ENCODE data around the gene OSBPL1A. TPM values are rescaled to one million over a fixed set of nuclear protein-coding genes. Genes with fewer than 3 reads are reported as not detected.

Gene OSBPL1A
- total RNA-seq, 2 experiments from 2014 or later, result 2.9 to 3.4 TPM

DNA sequence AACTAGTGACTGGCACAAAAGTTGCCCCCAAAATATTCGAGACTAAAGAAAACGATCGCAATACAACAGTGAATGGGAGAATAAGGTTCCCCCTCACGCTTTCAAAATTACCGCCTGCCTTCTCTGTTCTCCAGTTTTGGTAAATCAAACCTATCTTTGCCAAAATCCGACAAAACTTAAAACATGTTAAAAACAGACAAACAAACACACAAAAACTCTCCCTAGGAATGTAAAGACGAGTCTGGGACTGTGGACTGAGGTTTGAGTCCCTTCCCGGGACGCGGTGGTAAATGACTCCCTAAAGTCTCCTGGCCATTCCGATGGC lies 28.4 kb upstream of the OSBPL1A start:
- Mint-ChIP-seq H3K4me1 (peaks cover 29% of the 10 kb centered on the region), H3K36me3 (ENCODE audit: low read depth) (peaks cover 24% of the 10 kb centered on the region), H3K4me3 (peak overlapping the region; percentile 85), H3K27me3 (peaks cover 21% of the 10 kb centered on the region), H3K9me3 (ENCODE audit: low read depth) (peaks cover 11% of the 10 kb centered on the region), H3K27ac (peak overlapping the region; percentile 79)
- POLR2A ChIA-PET, result no interaction called here
- ATAC-seq (no peak), DNase-seq (no peak)
- intact Hi-C loops (cut with DNase I, micrococcal nuclease), result loop anchor here (1.0 to 10.0 kb wide), 7 partner anchors 12 to 971 kb away; partner anchors contain the start of genes OSBPL1A (in 1 of the 2) and RIOK3 (in 1 of the 2)
- CTCF ChIA-PET, result interaction anchor here (1.1 to 1.4 kb wide), 2 partner anchors 32 to 63 kb away, joined by 3 to 4 read pairs; no protein-coding TSS in a partner anchor

DNA sequence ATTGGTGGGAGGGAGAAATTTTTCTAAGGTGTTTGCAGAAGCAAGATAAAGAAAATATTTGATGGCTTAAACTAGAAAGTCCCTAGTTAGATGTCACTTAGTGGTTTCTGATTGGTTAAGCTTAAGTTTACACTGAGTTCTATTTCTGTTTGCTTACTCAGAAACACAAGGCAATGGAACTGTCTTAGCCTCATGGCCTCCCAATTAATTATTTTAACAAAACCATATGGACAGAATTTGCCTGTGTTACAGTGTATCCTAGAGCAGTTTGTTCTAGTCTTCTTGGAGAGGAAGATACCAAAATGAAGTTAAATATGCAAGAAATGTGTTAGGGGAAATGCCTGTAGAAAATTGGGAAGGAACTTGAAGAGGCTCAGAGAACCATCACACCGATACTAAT lies 24.2 kb upstream of the OSBPL1A start:
- no peak for ATAC-seq
- H3K4me1 Mint-ChIP-seq, result peaks cover 9% of the 10 kb centered on the region
- peaks cover 11% of the 10 kb centered on the region for H3K36me3 Mint-ChIP-seq (ENCODE audit: low read depth)
- H3K27ac Mint-ChIP-seq, result no peak overlapping the region
- ChIA-PET CTCF (interaction anchor here (1.0 kb wide), 1 partner anchor 14 kb away, joined by 3 read pairs; no protein-coding TSS in a partner anchor), POLR2A (no interaction called here)
- peaks cover 42% of the 10 kb centered on the region for H3K27me3 Mint-ChIP-seq
- H3K4me3 Mint-ChIP-seq, result no peak overlapping the region
- peaks cover 8% of the 10 kb centered on the region for H3K9me3 Mint-ChIP-seq (ENCODE audit: low read depth)
- no peak for DNase-seq
- intact Hi-C loops (cut with DNase I, micrococcal nuclease), result loop anchor here in 1 of 2 experiments (10.0 kb wide), 1 partner anchor 967 kb away; the partner anchor contains the start of gene RIOK3

DNA sequence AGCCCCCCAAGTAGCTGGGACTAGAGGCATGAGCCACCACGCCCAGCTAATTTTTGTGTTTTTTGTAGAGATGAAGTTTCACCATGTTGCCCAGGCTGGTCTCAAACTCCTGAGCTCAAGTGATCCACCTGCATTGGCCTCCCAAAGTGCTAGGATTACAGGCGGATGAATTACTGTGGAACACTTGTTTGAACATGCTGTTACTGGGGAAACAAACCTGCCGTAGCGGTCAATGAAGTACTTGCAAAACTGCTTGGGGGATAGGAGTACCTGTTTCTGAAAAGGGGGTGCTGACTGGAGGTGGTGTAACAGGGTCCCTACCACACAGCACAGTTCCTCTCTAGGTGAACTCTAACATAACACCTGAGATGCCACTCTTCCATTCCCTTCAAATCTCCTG lies 22.9 kb upstream of the OSBPL1A start:
- H3K27me3 Mint-ChIP-seq, result peaks cover 48% of the 10 kb centered on the region
- H3K9me3 Mint-ChIP-seq (ENCODE audit: low read depth), result peaks cover 1% of the 10 kb centered on the region
- peaks cover 4% of the 10 kb centered on the region for H3K4me1 Mint-ChIP-seq
- ATAC-seq, result no peak
- H3K27ac Mint-ChIP-seq, result no peak overlapping the region
- peaks cover 1% of the 10 kb centered on the region for H3K36me3 Mint-ChIP-seq (ENCODE audit: low read depth)
- intact Hi-C loops (cut with DNase I, micrococcal nuclease), result loop anchor here in 1 of 2 experiments (10.0 kb wide), 1 partner anchor 966 kb away; the partner anchor contains the start of gene RIOK3
- DNase-seq, result no peak
- POLR2A ChIA-PET, result no interaction called here
- CTCF ChIA-PET, result no interaction called here
- no peak overlapping the region for H3K4me3 Mint-ChIP-seq

DNA sequence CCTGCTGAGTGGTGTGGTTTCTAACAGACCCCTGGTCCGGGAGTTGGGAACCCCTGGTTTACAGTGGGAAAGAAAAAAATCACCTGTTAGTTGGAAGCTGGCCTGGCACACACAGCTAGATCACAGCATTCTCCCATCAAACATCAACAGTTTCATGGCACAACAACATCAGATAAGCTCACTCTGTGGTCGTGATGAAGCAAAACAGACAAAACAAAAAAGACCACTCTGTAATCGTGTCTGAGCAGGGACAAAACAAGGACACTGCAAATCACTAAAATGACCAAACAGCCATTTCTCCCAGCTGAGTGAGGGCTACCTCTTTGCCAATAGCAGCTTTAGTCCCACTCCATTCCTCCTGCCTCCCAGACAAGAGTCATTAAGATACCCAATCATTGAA lies 19.9 kb upstream of the OSBPL1A start:
- no peak overlapping the region for H3K4me3 Mint-ChIP-seq
- no peak overlapping the region for H3K27ac Mint-ChIP-seq
- ATAC-seq, result no peak
- no peak for DNase-seq
- H3K36me3 Mint-ChIP-seq (ENCODE audit: low read depth), result peaks cover 1% of the 10 kb centered on the region
- peaks cover 26% of the 10 kb centered on the region for H3K4me1 Mint-ChIP-seq
- intact Hi-C loops (cut with DNase I, micrococcal nuclease), result no loop called here
- peaks cover 34% of the 10 kb centered on the region for H3K27me3 Mint-ChIP-seq
- peaks cover 5% of the 10 kb centered on the region for H3K9me3 Mint-ChIP-seq (ENCODE audit: low read depth)
- CTCF ChIA-PET, result interaction anchor here (0.9 kb wide), 1 partner anchor 13 kb away, joined by 3 read pairs; no protein-coding TSS in a partner anchor
- POLR2A ChIA-PET, result interaction anchor here (0.7 kb wide), 1 partner anchor 23 kb away, joined by 3 read pairs; no protein-coding TSS in a partner anchor

DNA sequence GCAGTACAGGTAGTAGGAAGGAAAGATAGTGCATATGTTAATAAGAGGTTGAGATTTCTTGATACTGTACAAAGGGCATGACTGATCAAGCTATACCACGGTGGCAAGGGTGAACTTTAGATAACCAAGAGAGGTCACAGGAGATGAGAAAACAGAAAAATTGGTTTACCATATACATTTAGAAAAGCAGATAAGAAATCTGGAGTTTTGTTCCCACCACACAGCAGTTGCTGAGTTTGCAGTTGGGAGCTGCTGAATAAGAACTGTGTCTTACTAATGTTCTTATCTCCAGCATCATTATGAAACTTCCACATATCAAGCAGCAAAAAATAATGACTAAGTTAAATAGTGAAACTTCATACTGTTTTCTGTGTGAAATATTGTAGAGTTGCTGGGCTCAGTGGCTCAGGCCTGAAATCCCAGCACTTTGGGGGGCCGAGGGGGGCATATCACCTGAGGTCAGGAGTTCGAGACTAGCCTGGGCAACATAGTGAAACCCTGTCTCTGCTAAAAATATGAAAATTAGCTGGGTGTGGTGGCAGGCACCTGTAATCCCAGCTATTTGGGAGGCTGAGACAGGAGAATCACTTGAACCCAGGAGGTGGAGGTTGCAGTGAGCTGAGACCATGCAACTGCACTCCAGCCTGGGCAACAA lies 16.9 kb upstream of the OSBPL1A start:
- DNase-seq (peak; percentile 52), ATAC-seq (peak; percentile 85)
- CTCF ChIA-PET, result interaction anchor here (0.6 to 2.9 kb wide), 8 partner anchors 13 to 100 kb away, joined by 3 to 19 read pairs (median 4); no protein-coding TSS in a partner anchor
- Mint-ChIP-seq H3K4me3 (no peak overlapping the region), H3K27me3 (peaks cover 30% of the 10 kb centered on the region), H3K9me3 (ENCODE audit: low read depth) (peaks cover 5% of the 10 kb centered on the region), H3K27ac (no peak overlapping the region), H3K36me3 (ENCODE audit: low read depth) (peaks cover 1% of the 10 kb centered on the region), H3K4me1 (peaks cover 28% of the 10 kb centered on the region)
- intact Hi-C loops (cut with DNase I, micrococcal nuclease), result loop anchor here (1.0 to 5.0 kb wide), 7 partner anchors 12 to 258 kb away; partner anchors contain the start of gene IMPACT (in 1 of the 2)
- POLR2A ChIA-PET, result interaction anchor here (0.6 to 1.3 kb wide), 3 partner anchors 12 to 46 kb away, joined by 3 to 9 read pairs (median 5); partner anchors contain the start of genes IMPACT and OSBPL1A

DNA sequence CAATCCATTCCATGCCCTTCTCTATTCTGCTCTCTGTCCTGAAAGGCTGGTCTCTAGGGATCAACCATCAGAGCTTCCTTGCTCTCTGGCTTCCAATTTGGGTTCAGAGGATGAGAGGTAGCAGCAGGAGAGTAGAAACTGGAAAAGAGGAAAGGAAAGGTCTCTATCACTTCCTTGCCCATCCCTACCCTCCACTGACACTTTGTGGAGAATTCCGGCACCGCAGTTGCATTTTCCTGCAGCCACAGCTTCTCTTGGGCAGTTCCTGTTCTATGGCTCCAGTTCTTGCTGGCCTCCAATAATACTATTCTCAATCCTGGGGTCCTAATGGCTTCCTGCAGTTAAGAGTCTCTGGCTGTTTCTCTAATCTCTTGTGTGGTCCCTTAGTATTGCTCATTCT lies 15.5 kb upstream of the OSBPL1A start:
- Mint-ChIP-seq H3K27me3 (peaks cover 31% of the 10 kb centered on the region), H3K9me3 (ENCODE audit: low read depth) (peaks cover 5% of the 10 kb centered on the region), H3K4me3 (no peak overlapping the region), H3K4me1 (peaks cover 28% of the 10 kb centered on the region), H3K36me3 (ENCODE audit: low read depth) (peaks cover 1% of the 10 kb centered on the region), H3K27ac (no peak overlapping the region)
- CTCF ChIA-PET, result interaction anchor here (0.8 to 2.9 kb wide), 4 partner anchors 40 to 80 kb away, joined by 3 to 11 read pairs (median 4); no protein-coding TSS in a partner anchor
- POLR2A ChIA-PET, result interaction anchor here (0.6 to 1.3 kb wide), 3 partner anchors 15 to 44 kb away, joined by 3 to 5 read pairs (median 4); partner anchors contain the start of gene OSBPL1A
- ATAC-seq (no peak), DNase-seq (no peak)
- intact Hi-C loops (cut with DNase I, micrococcal nuclease), result loop anchor here (2.0 to 5.0 kb wide), 4 partner anchors 14 to 259 kb away; partner anchors contain the start of gene IMPACT (in 1 of the 2)

DNA sequence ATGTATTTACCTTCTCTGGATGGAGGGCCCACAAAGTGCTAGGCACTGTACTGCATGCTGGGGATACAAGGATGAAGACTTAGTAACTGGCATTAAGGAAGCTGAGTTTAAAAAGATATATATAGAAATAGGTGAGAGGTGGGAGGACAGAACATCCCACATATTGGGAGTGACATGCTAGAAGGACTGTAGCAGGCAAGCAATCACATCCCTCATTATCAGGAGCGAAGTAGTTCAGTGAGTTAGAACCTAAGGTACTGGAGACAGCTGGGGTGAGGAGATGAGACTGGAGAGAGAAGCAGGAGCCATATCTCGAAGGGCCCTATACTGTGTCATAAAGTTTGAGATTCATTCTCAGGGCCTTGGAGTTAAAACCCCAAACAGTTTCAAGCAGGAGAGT lies 10.9 kb upstream of the OSBPL1A start:
- no peak for DNase-seq
- POLR2A ChIA-PET, result no interaction called here
- H3K36me3 Mint-ChIP-seq (ENCODE audit: low read depth), result peaks cover 1% of the 10 kb centered on the region
- intact Hi-C loops (cut with DNase I, micrococcal nuclease), result no loop called here
- CTCF ChIA-PET, result no interaction called here
- H3K4me3 Mint-ChIP-seq, result no peak overlapping the region
- peaks cover 12% of the 10 kb centered on the region for H3K4me1 Mint-ChIP-seq
- no peak overlapping the region for H3K27ac Mint-ChIP-seq
- peaks cover 5% of the 10 kb centered on the region for H3K9me3 Mint-ChIP-seq (ENCODE audit: low read depth)
- H3K27me3 Mint-ChIP-seq, result peaks cover 40% of the 10 kb centered on the region
- ATAC-seq, result no peak

DNA sequence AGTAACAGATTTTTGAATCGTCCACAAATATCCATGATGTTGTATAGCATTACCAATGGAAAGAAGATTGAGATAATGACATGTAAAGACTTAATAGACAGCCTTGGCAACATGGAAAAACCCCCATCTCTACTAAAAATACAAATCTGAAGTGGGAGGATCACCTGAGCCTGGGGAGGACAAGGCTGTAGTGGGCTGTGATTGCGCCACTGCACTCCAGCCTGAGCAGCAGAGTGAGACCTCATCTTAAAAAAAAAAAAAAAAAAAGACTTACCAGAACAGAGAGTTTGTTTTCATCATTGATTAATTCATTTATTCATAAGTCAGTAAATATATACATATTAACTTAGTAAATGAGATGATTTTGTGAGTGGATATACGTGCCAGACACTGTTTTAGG lies 7.0 kb upstream of the OSBPL1A start:
- H3K9me3 Mint-ChIP-seq (ENCODE audit: low read depth), result no peaks in the 10 kb centered on the region
- H3K36me3 Mint-ChIP-seq (ENCODE audit: low read depth), result no peaks in the 10 kb centered on the region
- ATAC-seq (no peak), DNase-seq (no peak)
- CTCF ChIA-PET, result interaction anchor here (0.7 to 1.4 kb wide), 2 partner anchors 24 to 93 kb away, joined by 3 to 6 read pairs; no protein-coding TSS in a partner anchor
- peaks cover 10% of the 10 kb centered on the region for H3K4me1 Mint-ChIP-seq
- intact Hi-C loops (cut with DNase I, micrococcal nuclease), result no loop called here
- peaks cover 34% of the 10 kb centered on the region for H3K27me3 Mint-ChIP-seq
- no peak overlapping the region for H3K4me3 Mint-ChIP-seq
- H3K27ac Mint-ChIP-seq, result no peak overlapping the region
- POLR2A ChIA-PET, result no interaction called here

DNA sequence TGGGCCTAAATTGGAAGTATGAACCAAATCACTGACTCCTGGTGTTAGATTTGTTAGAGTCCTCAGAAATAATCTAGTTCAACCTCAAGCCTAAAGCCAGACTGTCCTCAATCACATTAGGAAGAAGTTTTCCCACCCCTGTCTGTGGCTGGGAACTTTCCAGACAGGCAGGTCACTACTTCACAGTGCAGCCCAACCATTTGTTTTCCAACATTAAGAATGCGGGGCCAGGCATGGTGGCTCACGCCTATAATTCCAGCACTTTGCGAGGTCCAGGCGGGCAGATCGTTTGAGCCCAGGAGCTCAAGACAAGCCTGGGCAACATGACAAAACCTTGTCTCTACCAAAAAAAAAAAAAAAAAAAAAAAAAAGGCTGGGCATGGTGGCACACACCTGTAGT lies 5.5 kb upstream of the OSBPL1A start:
- ATAC-seq, result no peak
- no peaks in the 10 kb centered on the region for H3K36me3 Mint-ChIP-seq (ENCODE audit: low read depth)
- no peak overlapping the region for H3K27ac Mint-ChIP-seq
- intact Hi-C loops (cut with DNase I, micrococcal nuclease), result no loop called here
- H3K4me1 Mint-ChIP-seq, result peaks cover 12% of the 10 kb centered on the region
- DNase-seq, result no peak
- CTCF ChIA-PET, result no interaction called here
- H3K27me3 Mint-ChIP-seq, result peaks cover 27% of the 10 kb centered on the region
- H3K4me3 Mint-ChIP-seq, result no peak overlapping the region
- no peaks in the 10 kb centered on the region for H3K9me3 Mint-ChIP-seq (ENCODE audit: low read depth)
- POLR2A ChIA-PET, result no interaction called here

DNA sequence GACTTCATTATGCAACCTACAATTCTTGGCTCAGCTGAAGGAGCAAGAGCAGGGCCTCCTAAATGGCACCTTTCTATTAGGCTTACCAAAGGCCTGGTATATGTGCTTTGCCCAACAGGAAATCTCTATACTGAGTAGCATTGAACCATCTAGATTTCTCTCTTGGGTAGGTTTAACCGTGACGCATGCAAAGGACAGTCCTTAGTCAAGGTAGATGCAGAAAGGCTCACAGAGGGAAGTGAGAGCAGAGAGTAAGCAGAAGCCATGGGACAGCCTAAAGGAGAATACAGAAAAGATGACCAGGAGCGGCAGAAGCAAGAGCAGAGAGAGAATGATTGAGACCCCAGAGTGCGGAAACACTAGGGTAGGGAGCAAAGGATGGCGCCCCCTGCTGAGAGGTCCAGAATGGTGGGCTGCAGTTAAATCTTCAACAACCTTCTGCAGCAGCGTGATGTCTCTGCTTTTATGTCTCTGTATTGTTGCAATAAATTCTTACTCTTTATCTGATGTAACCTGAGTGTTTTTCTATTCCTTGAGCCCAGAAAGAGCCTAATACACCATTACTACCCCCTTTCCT lies 4.7 kb upstream of the OSBPL1A start:
- POLR2A ChIA-PET, result no interaction called here
- no peak for ATAC-seq
- peak; percentile 19 for DNase-seq
- intact Hi-C loops (cut with DNase I, micrococcal nuclease), result no loop called here
- Mint-ChIP-seq H3K4me3 (no peak overlapping the region), H3K9me3 (ENCODE audit: low read depth) (no peaks in the 10 kb centered on the region), H3K36me3 (ENCODE audit: low read depth) (no peaks in the 10 kb centered on the region), H3K27ac (no peak overlapping the region), H3K4me1 (peaks cover 14% of the 10 kb centered on the region), H3K27me3 (peaks cover 23% of the 10 kb centered on the region)
- CTCF ChIA-PET, result no interaction called here

DNA sequence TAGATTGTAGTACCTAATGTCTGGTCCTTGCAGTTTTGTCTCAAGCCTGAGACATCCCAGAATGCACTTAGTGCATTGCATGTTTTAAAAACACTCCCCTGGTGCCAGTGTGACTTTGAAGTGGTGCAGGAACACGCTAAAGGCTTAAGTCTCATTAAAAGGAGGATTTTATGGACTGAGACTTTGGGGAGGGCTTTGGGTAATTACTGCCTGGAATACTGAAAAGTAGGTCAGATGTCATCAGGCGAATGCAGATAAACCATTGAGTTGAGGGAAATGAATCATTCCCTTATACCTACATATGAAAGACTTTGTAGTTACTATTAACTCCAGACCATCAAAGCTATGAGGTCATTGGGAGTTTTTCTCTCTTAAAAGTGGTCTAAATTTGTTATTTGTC lies 3.0 kb upstream of the OSBPL1A start:
- intact Hi-C loops (cut with DNase I, micrococcal nuclease), result loop anchor here in 1 of 2 experiments (2.0 kb wide), 1 partner anchor 14 kb away; no protein-coding TSS in a partner anchor
- peaks cover 17% of the 10 kb centered on the region for H3K27me3 Mint-ChIP-seq
- peaks cover 20% of the 10 kb centered on the region for H3K4me1 Mint-ChIP-seq
- no peak overlapping the region for H3K27ac Mint-ChIP-seq
- ChIA-PET POLR2A (no interaction called here), CTCF (interaction anchor here (0.8 to 1.3 kb wide), 3 partner anchors 14 to 319 kb away, joined by 3 to 4 read pairs (median 3); no protein-coding TSS in a partner anchor)
- no peak for ATAC-seq
- no peak overlapping the region for H3K4me3 Mint-ChIP-seq
- no peak for DNase-seq
- H3K9me3 Mint-ChIP-seq (ENCODE audit: low read depth), result no peaks in the 10 kb centered on the region
- no peaks in the 10 kb centered on the region for H3K36me3 Mint-ChIP-seq (ENCODE audit: low read depth)
